Fibroblast of skin of abdomen (primary cell): ENCODE data around the gene NSRP1.
"Not testable (repeated sequence)": the region's sequence is repeated elsewhere in the genome, so short reads cannot be mapped to it uniquely, and the experiment has no call there.

ENCODE experiments used
- DNase-seq: peaks from one replicate; pipeline ENCODE4 v3.0.0-alpha.2; 2013

NSRP1 gene

DNA sequence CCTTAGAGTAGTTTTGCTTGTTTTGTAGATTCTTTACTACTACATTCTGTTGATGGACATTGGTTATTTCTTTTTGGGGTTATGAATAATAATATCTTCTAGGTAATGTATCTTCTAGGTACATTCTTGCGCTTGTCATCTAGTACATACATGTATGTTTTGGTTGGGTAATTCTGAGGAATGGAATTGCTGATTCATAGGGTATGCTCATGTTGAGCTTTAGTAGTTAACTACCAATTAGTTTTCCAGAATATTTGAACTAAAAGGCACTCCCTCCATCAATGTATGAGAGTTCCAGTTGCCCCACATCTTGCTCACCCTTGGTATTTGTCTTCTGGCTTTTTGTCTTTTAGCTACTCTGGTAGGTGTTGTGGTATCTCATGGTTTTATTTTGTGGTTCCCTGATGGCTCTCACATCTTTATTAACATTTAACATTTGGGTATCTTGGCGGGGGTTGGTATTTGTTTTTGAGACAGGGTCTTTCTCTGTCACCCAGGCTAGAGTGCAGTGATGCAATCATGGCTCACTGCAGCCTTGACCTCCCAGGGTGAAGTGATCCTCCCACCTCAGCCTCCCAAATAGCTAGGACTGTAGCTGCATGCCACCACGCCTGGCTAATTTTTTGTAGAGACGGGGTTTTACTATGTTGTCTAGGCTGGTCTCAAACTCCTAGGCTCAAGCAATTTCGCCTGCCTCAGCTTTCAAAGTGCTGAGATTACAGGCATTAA is 71.8 kb downstream of the NSRP1 start:
- no peak for DNase-seq

DNA sequence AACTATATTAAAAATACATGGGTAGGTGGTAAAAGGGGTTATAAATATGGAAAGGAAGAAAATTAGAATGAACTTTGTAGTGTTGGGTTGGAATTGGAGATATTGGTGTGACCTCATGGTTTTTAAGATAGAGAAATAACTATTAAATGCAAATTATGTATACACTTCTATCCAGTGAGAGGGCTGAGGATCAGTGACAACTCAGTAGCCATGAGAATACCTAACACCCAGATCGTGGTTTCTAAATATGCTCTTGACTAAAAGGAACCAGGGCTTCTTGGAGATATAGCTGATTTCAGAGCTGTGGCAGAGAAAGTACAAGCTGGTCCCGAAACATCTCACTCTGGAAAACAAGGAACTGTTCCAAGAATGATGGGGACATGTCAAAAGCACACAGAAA is 74.5 kb downstream of the NSRP1 start:
- DNase-seq: no peak

DNA sequence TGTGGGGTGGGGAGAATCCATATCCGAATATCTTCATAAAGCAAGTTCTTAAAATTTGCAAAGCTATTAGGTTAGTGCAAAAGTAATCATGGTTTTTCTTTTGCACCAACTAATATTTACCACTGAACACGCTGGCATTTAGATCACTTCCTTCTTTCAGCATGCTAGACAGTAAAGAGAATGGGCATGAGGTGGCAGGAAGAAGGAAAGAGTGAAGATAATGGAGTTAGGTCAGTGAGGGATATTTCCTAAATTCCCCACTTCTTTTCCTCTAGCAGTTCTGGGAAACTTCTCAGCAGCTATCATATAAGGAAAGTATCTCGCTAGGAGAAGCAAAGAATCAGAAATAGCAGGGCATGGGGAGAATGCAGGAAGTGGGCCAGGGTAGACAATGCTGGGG is 79.9 kb downstream of the NSRP1 start:
- DNase-seq: no peak

DNA sequence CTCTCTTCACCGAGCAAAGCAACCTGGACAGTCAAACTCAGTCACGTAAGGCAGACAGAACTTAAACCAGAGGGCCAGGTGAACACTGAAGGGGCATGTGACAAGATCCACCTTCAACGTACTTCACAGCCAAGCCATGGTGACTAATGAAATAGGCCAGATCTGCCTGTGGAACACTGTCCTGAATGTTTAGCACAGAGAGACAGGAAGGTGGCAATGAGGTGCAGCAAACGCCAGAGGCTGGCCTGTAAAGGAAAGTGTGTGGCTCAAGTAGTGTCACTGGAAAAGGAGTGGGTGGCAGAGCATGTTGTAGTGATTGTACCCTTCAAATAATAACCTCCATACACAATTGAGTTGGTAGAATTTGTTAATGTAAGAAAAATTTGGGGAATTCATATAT is 80.8 kb downstream of the NSRP1 start:
- no peak for DNase-seq

DNA sequence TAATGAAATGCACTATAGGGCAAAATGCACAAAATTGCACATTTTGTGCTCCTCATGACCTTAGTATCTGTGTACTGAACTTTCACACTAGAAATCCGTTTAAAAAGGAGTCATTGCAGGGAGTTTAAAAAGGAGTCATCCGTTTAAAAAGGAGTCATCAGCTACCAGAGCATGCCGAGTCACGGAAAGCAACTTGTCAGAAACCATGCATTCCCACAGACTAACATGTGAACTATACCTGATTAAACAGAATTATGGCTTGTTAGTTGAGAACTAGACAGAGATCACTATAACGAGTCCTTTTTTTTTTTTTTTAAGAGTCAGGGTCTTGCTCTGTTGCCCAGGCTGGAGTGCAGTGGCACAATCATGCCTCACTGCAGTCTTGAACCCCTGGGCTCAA is 83.0 kb downstream of the NSRP1 start:
- DNase-seq: no peak

DNA sequence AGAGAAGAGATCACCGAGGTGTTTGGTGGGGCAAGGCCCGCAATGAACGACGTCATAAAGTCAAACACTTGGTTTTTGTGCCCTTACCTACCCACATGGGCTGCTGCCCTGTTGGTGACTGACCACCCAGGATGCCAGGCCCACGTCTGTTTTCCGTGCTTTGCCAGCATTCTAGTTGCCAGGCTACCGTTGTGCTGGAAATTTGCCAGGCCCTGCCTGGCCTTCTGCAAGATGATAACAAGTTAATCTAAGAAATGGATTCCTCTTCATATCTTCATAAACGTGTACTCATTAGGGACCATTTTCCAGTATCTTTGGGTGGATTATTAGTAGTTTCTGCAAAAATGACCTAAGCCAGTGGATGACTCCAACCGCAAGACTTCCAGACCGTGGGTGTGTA is 83.5 kb downstream of the NSRP1 start:
- DNase-seq: no peak

DNA sequence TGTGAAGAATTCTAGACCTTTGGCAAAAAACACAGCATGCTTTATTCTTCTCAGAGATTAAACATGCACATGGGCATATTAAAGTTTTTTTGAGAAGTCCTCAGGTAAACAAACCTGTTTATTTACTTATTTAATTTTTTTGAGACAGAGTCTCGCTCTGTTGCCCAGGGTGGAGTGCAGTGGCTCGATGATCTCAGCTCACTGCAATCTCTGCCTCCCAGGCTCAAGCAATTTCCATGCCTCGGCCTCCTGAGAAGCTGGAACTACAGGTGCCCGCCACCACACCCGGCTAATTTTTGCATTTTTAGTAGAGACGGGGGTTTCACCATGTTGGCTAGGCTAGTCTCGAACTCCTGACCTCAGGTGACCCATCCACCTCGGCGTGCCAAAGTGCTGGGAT is 84.0 kb downstream of the NSRP1 start:
- DNase-seq: not testable (repeated sequence)

DNA sequence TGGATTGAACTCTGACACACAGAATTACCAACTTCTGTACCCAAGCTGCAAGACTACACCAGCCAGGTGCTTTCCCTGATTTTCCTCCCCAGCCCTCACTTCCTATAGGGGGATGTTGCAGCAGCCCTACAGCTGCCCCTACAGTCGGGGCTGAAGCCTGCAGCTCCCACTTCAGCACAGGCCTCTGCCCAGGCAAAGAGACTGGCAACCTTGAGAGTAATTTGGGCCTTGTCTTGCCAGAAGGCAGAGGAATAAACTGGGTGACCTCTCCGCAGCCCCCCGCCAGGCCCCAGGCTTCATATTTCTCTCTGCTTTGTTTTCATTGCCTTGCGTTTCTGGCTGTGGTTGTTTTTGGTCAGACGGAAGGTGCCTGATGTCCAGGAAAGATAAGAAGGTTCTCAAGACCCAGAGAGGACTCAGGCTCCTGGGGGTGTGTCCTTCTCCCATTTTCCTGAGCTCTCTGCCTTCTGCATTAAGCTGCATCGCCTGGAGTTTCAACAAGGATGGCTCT is 86.9 kb downstream of the NSRP1 start:
- no peak for DNase-seq

DNA sequence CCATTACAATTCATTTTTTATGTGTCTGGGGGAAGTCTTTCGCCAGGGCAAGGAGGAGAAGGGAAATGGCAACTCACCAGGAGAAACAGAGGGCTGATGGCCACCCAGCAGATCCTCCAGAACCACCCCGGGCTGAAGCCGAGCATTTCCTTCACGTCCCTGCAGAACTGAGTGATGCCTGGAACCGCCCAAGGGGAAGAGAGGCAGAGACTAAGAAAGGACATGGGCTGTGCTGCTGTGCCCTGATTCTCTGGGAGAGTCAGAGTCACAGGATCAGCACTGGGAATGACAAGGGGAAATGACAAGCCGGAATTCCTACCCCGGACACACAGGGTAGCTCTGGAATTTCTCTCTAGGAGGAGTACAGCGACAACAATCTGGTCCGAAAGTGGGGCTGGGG is 91.0 kb downstream of the NSRP1 start:
- DNase-seq: no peak

DNA sequence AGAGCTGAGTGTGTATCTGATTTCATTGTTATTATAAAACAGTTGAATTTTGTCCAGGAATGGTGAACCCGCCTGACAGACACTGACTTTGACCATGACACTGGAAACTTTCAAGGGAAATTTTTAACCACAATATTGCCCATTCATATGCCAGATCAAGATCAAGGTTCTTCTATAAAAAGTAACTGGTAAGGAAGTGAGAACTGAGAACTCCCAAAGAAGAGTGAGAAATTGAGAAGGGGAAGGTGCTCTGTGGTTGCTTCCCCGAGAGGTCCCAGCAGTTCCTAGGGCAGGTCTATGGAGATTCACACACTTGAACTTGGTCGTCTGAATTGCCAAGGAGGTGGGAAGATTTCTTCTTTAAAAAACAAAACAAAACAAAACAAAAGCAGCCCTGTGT is 91.6 kb downstream of the NSRP1 start:
- no peak for DNase-seq

DNA sequence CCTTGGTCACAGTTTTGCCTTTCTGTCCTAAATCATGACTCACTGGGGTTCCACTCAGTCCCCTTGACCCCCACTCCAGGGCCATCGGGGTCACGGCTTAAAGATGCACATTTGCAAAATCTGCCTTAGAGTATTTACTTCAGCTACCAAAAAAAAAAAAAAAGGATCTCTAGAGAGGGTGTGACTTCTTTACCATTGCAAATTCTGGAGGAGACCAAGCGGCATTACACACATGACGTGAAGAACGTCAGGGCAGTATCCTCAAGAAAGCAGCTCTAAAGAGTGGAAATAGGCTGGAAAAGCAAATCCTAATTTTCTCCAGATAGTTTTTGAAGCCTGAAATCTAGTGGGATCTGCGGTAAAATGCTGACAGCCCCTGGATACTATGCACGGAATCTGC is 93.3 kb downstream of the NSRP1 start:
- no peak for DNase-seq

DNA sequence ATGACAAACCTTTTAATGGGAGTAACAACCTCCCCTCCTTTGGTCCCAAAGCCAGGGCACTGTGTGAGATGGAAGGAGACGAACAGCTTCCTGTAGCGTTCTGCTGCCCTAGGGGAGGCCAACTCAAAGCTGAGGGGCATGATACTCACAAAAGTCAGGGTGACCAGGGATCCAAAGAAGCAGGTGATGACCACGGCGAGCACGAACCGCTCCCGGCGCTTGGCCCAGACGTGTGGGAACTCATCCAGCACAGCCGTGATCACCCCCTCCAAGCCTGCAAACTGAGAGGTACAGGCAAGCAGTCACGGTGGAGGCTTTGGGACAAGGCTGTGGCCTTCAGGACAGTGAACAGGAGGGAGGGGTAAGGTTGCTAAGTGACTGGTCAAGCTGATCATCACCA is 93.8 kb downstream of the NSRP1 start:
- DNase-seq: no peak

DNA sequence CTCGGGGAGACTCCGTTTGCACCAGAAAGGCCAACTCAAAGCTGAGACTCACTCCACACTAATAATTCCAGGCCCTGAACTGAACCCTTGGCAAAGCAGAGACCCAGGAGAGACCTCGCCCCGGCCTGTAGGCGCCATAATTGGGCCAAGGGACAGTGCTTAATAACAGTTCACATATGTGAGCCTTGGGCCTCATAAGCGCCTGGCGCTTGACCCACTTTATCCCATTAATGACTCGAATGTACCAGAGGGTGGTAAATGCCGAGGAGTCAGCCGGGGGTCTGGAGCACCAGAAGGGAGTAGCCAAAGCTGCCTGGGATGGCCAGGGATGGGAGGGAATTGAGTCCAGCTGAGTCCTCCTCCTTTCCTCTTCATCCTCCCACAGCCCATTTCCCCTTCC is 94.3 kb downstream of the NSRP1 start:
- DNase-seq: no peak

DNA sequence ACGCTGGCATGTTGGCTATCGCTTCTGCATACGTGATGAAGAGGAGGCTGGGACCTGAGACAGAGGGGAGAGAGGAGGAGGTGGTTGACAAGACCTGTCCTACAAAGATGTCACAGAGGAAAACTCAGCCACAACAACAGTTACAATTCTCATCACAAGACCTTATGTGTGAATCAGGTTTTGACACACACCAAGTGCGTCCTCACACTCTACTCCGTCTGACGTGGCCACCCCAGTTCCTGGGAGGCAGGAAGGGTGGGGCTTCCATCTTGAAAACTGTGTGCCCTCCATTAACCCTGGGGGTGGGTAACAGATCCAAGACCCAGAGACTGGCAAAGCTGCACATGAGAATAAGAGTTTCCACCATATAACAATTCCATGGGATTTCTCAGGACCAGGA is 94.8 kb downstream of the NSRP1 start:
- no peak for DNase-seq

DNA sequence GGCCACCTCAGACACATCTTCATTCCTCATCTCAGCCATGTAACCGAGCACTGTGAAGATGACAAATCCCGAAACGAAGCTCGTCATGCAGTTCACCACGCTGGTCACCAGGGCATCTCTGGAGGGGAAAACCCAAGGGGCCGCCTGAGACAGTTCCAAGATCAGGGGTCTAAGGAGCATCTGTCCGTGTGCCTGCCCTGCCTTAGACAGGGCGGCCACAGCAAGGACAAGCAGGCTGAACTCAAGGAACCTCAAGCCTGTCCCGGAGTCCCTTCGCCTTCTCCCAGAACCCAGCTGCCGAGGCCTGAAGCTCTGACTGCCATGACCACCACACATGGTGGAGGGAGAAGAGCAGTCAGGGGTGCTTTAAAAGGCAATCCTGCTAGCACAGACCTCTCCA is 96.1 kb downstream of the NSRP1 start:
- DNase-seq: no peak

DNA sequence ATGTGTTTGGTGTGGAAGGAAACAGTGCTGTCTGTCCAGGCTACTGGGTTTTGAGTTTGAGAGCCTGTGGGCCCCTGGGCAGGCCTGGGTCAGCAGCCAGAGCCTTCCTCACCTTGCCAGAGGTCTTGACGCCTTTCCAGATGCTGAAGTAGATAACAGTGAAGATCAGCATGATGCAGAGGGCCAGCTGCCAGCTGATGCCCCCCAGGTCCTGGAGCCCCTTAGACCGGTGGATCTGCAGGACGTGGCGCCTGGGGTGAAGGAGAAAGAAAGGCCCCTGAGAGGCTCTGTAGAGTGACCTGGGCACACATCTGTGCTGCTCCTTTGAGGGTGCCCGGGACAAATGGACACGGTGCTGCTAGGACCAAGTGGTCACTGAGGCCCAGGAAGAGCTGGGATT is 100.4 kb downstream of the NSRP1 start:
- DNase-seq: no peak

DNA sequence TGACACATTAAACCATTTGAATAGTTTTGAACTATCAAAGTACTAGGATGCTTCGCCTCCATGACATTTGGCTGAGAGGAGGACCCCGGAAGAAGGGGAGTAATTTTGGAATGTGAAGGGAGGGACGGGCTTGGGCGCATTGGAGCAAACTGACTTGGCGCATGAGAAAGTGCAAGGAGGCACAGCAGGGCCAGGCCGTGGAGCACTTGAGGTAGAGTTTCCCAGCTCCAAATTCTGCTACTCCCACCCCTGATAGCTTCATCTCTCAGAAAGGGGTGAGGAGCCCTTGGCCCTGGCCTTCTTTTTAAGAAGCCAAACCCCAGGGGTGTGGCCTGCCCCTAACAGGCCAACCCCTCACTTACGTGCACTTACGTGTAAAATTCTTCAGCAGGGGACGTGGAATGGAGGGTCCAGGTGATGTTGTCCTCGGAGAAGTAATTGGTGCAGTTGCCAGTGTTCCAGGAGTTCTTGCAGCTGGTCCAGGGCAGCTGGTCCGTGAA is 101.2 kb downstream of the NSRP1 start:
- no peak for DNase-seq

DNA sequence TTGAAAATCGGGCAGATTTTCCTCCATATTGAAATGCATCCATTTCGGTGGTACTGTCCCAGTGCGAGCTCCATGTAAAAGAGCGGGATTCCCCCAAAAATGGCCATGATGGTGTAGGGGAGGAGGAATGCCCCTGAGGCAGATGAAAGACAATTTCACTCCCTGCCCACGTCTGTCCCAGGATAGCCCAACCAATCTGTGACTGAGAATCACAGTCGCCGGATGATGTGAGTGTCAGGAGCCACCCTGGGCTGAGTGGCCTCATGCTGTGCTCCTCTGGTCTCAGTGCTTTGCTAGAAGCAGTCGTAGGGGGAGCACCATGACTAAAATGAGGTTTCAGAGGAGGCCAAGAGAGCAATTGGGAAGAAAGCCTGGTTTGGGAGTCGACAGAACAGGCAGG is 102.2 kb downstream of the NSRP1 start:
- no peak for DNase-seq

DNA sequence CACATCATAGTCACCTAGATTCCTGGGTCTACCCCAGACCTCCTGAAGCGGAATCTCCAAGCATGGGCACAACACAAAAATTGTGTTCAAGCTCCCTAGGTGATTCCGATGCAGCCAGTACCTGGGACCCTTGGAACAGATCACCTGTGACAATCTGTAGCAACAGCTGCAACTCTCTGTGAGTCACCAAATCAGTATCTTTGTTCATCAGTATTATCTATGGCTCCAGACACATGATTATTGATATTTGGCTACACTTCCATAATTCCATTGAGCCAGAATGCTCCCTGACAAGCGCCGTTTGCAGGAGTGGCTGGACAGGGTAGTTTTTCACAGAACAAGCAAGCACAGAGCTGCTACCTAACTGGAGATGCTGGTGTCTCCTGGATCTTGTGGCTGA is 102.7 kb downstream of the NSRP1 start:
- no peak for DNase-seq

DNA sequence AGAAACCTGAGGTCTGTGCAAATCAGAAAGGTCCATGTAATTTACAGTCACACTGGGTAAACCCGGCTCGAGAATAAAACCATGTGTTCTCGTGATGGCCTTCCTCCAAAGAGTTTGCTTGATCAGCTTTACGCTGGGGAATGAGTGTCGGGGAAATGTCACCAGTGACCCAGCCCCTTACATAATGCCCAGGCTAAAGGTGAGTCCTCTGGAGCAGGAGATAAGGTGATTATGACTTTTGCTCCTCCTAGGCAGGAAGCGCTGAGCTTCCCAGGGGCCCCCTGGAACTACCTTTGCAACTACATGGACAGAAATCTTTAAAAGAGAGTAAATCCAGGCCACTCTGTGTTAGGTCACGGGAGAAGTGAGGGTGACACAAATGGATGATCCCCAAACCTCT is 103.2 kb downstream of the NSRP1 start:
- no peak for DNase-seq

DNA sequence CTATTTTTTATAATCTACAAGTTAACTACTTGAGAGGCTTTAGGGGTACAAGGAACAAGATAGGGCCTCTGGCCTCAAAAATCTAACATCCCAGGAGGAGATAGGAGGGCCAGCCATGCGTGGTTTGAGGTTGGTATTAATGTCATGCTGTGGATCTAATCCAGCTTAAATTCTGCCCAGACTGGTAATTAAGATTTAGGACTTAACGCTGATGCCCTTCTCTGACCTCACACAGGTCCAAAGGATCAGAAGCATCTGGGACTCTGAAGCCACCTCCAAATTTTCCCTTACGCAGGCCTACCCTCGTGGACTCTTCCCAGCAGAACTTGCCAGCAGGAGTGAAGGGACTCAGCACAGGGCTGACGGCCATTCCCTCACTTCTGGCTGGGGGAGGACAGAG is 103.8 kb downstream of the NSRP1 start:
- DNase-seq: no peak

DNA sequence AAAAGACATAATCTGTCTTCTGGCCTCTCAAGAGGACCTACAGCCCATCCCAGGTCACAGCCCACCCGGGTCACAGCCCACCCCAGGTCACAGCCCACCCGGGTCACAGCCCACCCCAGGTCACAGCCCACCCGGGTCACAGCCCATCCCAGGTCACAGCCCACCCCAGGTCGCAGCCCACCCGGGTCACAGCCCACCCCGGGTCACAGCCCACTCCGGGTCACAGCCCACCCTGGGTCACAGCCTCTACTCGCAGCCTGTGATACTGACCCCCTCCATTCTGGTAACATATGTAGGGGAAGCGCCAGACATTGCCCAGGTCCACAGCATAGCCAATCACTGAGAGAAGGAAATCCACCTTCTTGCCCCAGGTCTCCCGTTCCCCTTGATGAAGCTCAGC is 104.7 kb downstream of the NSRP1 start:
- no peak for DNase-seq

DNA sequence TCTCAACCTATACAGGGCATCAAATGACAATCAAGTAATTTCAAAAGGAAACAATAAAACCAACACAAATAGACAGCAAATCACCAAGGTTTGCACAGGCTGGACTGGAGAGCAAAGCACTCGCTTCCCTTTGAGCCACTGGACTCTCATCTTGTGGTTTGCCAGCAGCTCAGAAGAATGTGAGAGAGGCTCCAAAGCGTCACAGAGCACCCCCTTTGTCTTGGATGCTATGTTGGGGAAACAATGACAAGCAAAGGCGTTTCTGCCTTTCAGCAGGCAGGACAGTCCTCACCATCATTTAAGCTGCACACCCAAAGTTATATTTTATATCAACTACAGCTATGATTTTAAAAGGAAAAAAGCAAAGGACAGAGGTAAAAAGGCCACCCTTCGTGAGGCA is 105.6 kb downstream of the NSRP1 start:
- no peak for DNase-seq

DNA sequence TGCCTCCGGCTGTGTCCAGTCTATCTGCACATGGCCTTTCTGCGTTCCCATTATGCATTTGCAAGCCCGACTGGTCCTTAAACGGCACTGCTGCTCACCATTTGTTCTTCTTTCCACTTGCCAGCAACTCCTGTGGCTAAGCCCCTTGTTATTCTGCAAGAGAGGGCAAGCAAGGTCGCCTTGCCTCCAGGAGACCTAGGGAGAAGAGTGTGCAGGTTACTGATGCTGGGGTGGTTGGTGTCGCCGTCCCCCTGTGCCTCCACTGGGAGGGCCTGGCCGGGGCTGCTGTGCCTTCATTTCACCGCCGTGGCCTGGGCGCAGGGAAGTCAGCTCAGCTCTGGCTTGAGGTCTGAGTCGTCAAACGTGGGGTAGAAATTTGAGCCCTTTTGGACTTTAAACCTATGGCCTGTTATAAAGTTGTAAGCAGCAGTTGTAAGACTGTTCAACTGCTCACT is 106.1 kb downstream of the NSRP1 start:
- DNase-seq: no peak

DNA sequence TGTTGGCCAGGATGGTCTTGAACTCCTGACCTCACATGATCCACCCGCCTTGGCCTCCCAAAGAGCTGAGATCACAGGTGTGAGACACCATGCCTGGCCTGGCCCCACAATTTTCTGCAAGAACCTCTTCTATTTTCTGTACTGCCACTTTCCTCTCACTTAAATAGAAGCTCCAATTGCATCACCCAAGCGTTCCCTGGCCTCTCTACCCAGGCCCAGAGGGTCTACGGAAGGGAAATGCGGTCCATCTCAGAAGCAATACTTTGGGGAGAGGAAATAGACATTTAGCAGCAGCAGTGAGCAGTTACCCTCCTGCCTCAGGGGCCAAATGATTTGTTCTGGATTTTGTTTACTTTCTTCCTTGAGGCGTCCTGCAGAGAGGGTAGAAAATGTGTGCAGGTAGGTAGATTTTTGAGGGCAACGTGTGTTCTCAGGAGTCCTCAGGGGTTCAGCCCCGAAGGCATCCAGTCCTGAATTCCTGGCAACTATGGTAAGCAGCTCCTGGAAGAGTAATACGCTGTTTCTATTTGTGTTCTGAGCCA is 107.9 kb downstream of the NSRP1 start:
- DNase-seq: no peak
